ENCODE data around the gene METTL6. TPM values are rescaled to one million over a fixed set of nuclear protein-coding genes. Genes with fewer than 3 reads are reported as not detected.

The METTL6 gene, protein sequence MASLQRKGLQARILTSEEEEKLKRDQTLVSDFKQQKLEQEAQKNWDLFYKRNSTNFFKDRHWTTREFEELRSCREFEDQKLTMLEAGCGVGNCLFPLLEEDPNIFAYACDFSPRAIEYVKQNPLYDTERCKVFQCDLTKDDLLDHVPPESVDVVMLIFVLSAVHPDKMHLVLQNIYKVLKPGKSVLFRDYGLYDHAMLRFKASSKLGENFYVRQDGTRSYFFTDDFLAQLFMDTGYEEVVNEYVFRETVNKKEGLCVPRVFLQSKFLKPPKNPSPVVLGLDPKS
- total RNA-seq (ENCODE audit: low replicate concordance): 19.3 and 20.1 TPM in 2 replicates
- long read RNA-seq, full-length matches to known transcripts: 9 of 32 reads
- long read RNA-seq, partial matches to known transcripts: 5 of 32 reads
- long read RNA-seq, other reads (novel, unspliced or antisense): 18 of 32 reads

DNA sequence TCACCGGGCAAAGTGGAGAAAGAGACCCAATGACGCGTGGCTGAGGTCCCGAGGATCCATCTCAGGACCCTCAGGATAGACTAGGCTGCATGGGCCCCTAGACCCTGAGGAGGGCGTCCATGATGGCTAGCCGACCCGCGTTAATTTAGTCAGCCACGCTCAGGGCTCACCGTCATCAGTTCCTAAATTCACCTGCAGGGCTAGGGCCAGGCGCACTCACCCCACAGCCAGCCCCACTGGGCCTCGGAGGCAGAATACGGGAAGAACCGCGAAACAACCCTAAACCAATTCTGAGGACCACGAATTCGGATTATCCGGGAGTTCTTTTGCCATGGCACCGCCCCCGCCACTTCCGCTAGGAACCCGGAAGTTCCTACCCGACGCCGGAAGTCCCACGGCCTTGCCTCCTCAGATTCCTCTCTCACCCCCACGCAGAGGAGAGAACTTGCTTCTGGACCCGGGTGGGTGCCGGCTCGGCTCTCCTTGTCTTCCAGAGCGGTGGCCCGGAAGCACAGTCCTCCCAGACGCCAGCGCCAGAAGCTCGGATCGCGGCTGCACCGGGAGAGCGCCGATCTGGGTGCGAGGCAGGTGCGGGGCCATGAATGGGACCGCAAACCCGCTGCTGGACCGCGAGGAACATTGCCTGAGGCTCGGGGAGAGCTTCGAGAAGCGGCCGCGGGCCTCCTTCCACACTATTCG lies at the start of gene METTL6, which contains the start of gene EAF1:
METTL6 (minus strand) TSS at position 363 of the 699 bp plus-strand sequence. CDS start 1,033 bp downstream, outside the sequence.
EAF1 (plus strand) TSS at position 417 of the 699 bp plus-strand sequence; CDS start at position 599, 182 bp downstream.
- TF ChIP-seq, protein P1, sequence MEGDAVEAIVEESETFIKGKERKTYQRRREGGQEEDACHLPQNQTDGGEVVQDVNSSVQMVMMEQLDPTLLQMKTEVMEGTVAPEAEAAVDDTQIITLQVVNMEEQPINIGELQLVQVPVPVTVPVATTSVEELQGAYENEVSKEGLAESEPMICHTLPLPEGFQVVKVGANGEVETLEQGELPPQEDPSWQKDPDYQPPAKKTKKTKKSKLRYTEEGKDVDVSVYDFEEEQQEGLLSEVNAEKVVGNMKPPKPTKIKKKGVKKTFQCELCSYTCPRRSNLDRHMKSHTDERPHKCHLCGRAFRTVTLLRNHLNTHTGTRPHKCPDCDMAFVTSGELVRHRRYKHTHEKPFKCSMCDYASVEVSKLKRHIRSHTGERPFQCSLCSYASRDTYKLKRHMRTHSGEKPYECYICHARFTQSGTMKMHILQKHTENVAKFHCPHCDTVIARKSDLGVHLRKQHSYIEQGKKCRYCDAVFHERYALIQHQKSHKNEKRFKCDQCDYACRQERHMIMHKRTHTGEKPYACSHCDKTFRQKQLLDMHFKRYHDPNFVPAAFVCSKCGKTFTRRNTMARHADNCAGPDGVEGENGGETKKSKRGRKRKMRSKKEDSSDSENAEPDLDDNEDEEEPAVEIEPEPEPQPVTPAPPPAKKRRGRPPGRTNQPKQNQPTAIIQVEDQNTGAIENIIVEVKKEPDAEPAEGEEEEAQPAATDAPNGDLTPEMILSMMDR (conservative IDR thresholded peaks at IDR 0.05): peak; percentile 56
- DNase-seq (ENCODE audit: extremely low spot score, unreplicated experiment): peak; percentile 80
- Mint-ChIP-seq H3K4me1 (ENCODE audit: unreplicated experiment) (peaks cover 30% of the 10 kb centered on the region), H3K36me3 (peaks cover 3% of the 10 kb centered on the region), H3K9me3 (no peaks in the 10 kb centered on the region), H3K27me3 (no peaks in the 10 kb centered on the region), H3K4me3 (peak within 1 kb of the TSS; percentile 100), H3K27ac (peak within 1 kb of the TSS; percentile 97)

DNA sequence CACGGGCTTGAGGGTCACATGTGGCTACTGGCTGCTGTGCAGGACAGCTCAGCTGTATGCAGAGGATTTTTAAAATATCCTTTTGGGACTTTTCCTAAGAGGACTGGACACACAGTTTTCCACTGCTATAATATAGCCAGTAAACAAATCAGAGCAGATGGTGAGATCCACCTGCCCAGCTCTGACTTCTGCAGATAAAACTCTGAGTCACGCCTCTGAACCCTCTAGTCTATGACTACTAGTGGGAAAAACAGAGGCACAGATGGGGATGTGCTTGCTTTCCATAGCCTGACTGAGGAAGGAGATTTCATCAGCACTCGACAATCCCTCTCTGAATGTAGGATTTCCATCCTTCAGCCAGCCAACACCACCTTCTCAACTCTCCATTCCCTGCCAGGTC lies 49.0 kb upstream of the METTL6 start:
- TF ChIP-seq, protein P1 (conservative IDR thresholded peaks at IDR 0.05): no peak
- H3K27ac Mint-ChIP-seq: no peak overlapping the region
- H3K36me3 Mint-ChIP-seq: no peaks in the 10 kb centered on the region
- no peaks in the 10 kb centered on the region for H3K9me3 Mint-ChIP-seq
- DNase-seq (ENCODE audit: extremely low spot score, unreplicated experiment): no peak
- no peak overlapping the region for H3K4me3 Mint-ChIP-seq
- H3K27me3 Mint-ChIP-seq: no peaks in the 10 kb centered on the region
- no peaks in the 10 kb centered on the region for H3K4me1 Mint-ChIP-seq (ENCODE audit: unreplicated experiment)

DNA sequence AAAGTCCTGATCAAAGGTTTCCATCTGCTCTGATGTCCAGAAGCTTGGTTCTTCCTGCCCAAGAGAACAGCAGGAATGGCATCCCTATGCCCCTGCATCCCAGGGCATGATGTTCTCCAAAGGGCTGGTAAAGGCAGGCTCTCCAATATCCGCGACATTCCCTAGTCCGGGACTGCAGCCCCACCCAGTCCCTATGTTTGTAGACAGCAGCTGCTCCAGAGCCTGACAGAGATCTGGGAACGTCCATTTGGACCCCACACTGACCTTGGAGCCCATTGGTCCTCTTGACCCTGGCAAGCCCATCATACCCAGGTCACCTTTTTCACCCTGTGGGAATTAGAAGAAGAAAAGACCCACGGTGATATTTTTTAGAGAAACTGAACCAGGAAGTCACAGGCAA lies 47.8 kb upstream of the METTL6 start:
- no peaks in the 10 kb centered on the region for H3K36me3 Mint-ChIP-seq
- no peak for DNase-seq (ENCODE audit: extremely low spot score, unreplicated experiment)
- no peaks in the 10 kb centered on the region for H3K27me3 Mint-ChIP-seq
- H3K9me3 Mint-ChIP-seq: no peaks in the 10 kb centered on the region
- no peak overlapping the region for H3K4me3 Mint-ChIP-seq
- H3K4me1 Mint-ChIP-seq (ENCODE audit: unreplicated experiment): no peaks in the 10 kb centered on the region
- TF ChIP-seq, protein P1 (conservative IDR thresholded peaks at IDR 0.05): no peak
- H3K27ac Mint-ChIP-seq: no peak overlapping the region

DNA sequence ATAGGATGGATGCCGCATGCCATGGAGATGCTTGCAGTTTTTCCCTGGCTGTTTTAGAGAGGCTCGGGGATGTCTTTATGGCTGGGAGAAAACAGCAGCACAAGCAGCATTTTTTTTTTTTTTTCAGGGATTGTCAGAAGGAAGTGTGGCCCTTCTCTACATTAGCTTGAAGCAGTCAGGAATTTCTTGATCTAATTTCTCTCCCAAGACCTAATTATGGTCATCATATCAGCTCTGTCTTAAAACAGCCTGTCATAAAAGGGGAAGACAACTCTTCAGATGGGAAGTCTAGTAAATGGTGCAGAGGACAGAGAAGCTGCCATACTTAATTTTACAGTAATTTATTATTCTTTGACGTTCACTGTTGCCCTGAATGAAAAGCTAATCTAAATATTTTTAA lies 44.5 kb upstream of the METTL6 start:
- no peak for DNase-seq (ENCODE audit: extremely low spot score, unreplicated experiment)
- H3K27ac Mint-ChIP-seq: no peak overlapping the region
- no peaks in the 10 kb centered on the region for H3K27me3 Mint-ChIP-seq

DNA sequence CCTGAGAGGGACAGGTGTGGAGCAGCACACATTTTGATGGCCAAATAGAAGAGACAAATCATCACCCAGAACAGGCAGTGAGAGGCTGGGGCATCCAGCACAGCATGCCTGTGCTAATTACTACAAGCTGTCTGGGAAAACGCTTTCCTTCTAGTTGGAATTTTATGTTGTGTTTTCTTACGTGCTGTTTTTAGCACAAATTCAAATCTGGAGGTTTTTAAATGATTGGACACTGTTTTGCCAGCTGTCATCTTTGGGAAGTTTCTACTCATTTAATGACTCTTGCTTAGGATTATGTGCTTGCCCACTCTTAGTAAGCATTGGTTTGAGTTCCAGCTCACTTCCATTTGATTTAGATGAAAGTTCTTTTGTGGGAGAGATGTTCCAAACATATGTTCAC lies 43.5 kb upstream of the METTL6 start:
- DNase-seq (ENCODE audit: extremely low spot score, unreplicated experiment): no peak
- Mint-ChIP-seq H3K4me1 (ENCODE audit: unreplicated experiment) (no peaks in the 10 kb centered on the region), H3K9me3 (no peaks in the 10 kb centered on the region), H3K4me3 (no peak overlapping the region), H3K27me3 (no peaks in the 10 kb centered on the region), H3K36me3 (no peaks in the 10 kb centered on the region), H3K27ac (no peak overlapping the region)
- TF ChIP-seq, protein P1 (conservative IDR thresholded peaks at IDR 0.05): no peak

More for the DNA sequence above, 44.5 kb upstream of the METTL6 start:
- Mint-ChIP-seq H3K4me3 (no peak overlapping the region), H3K4me1 (ENCODE audit: unreplicated experiment) (no peaks in the 10 kb centered on the region), H3K36me3 (no peaks in the 10 kb centered on the region), H3K9me3 (no peaks in the 10 kb centered on the region)
- TF ChIP-seq, protein P1 (conservative IDR thresholded peaks at IDR 0.05): no peak
